ENCODE data around the gene TAAR1. TPM values are rescaled to one million over a fixed set of nuclear protein-coding genes. Genes with fewer than 3 reads are reported as not detected.

Gene TAAR1
- total and polyA plus RNA-seq, 10 of the 15 experiments (the other 5 are each of a cell fraction or from before 2014, with no cell fraction given), result not detected

DNA sequence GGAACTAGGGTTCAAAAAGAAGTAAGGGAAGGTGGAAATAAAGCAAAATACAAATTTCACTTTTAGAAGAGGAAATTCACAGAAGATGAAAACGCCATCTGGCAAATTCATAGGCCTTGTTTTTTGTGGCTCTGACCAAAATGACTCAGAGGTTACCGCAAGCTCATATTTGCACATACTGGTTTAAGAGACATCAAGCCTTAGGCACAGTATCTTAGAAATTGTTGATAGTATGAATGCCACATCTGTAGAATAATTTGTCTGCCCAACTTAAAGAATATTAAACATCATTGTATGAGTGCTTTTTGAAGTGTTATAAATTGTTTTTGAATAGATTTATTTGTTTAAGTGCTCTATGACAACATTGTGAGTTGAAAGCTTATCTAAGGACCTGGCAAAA lies 10.6 kb downstream of the TAAR1 start (continued):
- TF ChIP-seq, protein P1, sequence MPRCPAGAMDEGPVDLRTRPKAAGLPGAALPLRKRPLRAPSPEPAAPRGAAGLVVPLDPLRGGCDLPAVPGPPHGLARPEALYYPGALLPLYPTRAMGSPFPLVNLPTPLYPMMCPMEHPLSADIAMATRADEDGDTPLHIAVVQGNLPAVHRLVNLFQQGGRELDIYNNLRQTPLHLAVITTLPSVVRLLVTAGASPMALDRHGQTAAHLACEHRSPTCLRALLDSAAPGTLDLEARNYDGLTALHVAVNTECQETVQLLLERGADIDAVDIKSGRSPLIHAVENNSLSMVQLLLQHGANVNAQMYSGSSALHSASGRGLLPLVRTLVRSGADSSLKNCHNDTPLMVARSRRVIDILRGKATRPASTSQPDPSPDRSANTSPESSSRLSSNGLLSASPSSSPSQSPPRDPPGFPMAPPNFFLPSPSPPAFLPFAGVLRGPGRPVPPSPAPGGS (IDR thresholded peaks at IDR 0.05; ENCODE audit: borderline replicate concordance, insufficient read depth, low read depth, low read length, poor library complexity, severe bottlenecking), result peak; percentile 13
- no peak for TF ChIP-seq TBL1XR1 (IDR thresholded peaks at IDR 0.05; ENCODE audit: low read depth, low read length)
- no peak for TF ChIP-seq MYB (IDR thresholded peaks at IDR 0.05; ENCODE audit: borderline replicate concordance, low read depth, low read length)
- TF ChIP-seq HDAC6 (IDR thresholded peaks at IDR 0.05; ENCODE audit: unreplicated experiment), result no peak
- TF ChIP-seq, protein P2, sequence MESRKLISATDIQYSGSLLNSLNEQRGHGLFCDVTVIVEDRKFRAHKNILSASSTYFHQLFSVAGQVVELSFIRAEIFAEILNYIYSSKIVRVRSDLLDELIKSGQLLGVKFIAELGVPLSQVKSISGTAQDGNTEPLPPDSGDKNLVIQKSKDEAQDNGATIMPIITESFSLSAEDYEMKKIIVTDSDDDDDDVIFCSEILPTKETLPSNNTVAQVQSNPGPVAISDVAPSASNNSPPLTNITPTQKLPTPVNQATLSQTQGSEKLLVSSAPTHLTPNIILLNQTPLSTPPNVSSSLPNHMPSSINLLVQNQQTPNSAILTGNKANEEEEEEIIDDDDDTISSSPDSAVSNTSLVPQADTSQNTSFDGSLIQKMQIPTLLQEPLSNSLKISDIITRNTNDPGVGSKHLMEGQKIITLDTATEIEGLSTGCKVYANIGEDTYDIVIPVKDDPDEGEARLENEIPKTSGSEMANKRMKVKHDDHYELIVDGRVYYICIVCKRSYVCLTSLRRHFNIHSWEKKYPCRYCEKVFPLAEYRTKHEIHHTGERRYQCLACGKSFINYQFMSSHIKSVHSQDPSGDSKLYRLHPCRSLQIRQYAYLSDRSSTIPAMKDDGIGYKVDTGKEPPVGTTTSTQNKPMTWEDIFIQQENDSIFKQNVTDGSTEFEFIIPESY (IDR thresholded peaks at IDR 0.05), result no peak
- TF ChIP-seq, protein P3, sequence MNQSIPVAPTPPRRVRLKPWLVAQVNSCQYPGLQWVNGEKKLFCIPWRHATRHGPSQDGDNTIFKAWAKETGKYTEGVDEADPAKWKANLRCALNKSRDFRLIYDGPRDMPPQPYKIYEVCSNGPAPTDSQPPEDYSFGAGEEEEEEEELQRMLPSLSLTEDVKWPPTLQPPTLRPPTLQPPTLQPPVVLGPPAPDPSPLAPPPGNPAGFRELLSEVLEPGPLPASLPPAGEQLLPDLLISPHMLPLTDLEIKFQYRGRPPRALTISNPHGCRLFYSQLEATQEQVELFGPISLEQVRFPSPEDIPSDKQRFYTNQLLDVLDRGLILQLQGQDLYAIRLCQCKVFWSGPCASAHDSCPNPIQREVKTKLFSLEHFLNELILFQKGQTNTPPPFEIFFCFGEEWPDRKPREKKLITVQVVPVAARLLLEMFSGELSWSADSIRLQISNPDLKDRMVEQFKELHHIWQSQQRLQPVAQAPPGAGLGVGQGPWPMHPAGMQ (IDR thresholded peaks at IDR 0.05; ENCODE audit: borderline replicate concordance), result no peak
- no peak; the same call in 1 of the 2 replicates for TF ChIP-seq TCF7 (IDR thresholded peaks at IDR 0.05; ENCODE audit: borderline replicate concordance)
- no peak for TF ChIP-seq RBBP5 (conservative IDR thresholded peaks at IDR 0.05)
- TF ChIP-seq CHD2 (IDR thresholded peaks at IDR 0.05; ENCODE audit: borderline replicate concordance, low read depth, low read length), result no peak
- TF ChIP-seq, protein P4, sequence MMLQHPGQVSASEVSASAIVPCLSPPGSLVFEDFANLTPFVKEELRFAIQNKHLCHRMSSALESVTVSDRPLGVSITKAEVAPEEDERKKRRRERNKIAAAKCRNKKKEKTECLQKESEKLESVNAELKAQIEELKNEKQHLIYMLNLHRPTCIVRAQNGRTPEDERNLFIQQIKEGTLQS (IDR thresholded peaks at IDR 0.05; ENCODE audit: borderline replicate concordance, extremely low read depth, low read depth, low read length), result no peak
- peak; percentile 23; the same call in 1 of the 2 replicates for TF ChIP-seq CREM (IDR thresholded peaks at IDR 0.05; ENCODE audit: low read depth)
- TF ChIP-seq KAT2A (conservative IDR thresholded peaks at IDR 0.05; ENCODE audit: control insufficient read depth, low read depth, low read length), result no peak
- TF ChIP-seq, protein P5, sequence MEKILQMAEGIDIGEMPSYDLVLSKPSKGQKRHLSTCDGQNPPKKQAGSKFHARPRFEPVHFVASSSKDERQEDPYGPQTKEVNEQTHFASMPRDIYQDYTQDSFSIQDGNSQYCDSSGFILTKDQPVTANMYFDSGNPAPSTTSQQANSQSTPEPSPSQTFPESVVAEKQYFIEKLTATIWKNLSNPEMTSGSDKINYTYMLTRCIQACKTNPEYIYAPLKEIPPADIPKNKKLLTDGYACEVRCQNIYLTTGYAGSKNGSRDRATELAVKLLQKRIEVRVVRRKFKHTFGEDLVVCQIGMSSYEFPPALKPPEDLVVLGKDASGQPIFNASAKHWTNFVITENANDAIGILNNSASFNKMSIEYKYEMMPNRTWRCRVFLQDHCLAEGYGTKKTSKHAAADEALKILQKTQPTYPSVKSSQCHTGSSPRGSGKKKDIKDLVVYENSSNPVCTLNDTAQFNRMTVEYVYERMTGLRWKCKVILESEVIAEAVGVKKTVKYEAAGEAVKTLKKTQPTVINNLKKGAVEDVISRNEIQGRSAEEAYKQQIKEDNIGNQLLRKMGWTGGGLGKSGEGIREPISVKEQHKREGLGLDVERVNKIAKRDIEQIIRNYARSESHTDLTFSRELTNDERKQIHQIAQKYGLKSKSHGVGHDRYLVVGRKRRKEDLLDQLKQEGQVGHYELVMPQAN (conservative IDR thresholded peaks at IDR 0.05), result no peak
